UCSD-AML1 (cell line): ENCODE data around the gene IL1RN.
A peak's percentile ranks its signal among the peaks of the same experiment; 100 is the strongest.

Experiments
- DNase-seq: peaks from one replicate; lab custom pipeline; 2025; ENCODE audit not compliant: unreplicated experiment; lab: John Stamatoyannopoulos, UW

Gene IL1RN

GRCh38 chr2:113155331-113155730 lies 27.9 kb downstream of the IL1RN start:
- DNase-seq = no peak

- DNase-seq = no peak
Observed at GRCh38 chr2:113156278-113157117, 29.1 kb downstream of the IL1RN start.

GRCh38 chr2:113157118-113157896 lies 29.9 kb downstream of the IL1RN start:
- no peak for DNase-seq

- no peak for DNase-seq
Observed at GRCh38 chr2:113157897-113158753, 30.7 kb downstream of the IL1RN start.

- DNase-seq = no peak
Observed at GRCh38 chr2:113158884-113159553, 31.6 kb downstream of the IL1RN start.

- DNase-seq = no peak
Observed at GRCh38 chr2:113160248-113160647, 32.9 kb downstream of the IL1RN start.

- DNase-seq = no peak
Observed at GRCh38 chr2:113160962-113161361, 33.6 kb downstream of the IL1RN start.

GRCh38 chr2:113162173-113162572 lies 34.8 kb downstream of the IL1RN start:
- DNase-seq = no peak

- DNase-seq = no peak
Observed at GRCh38 chr2:113162869-113163268, 35.5 kb downstream of the IL1RN start.

GRCh38 chr2:113164215-113164929 lies 37.0 kb downstream of the IL1RN start:
- no peak for DNase-seq

GRCh38 chr2:113164930-113165585 lies 37.7 kb downstream of the IL1RN start:
- DNase-seq = no peak

GRCh38 chr2:113166187-113166645 lies 38.8 kb downstream of the IL1RN start:
- no peak for DNase-seq

GRCh38 chr2:113167115-113167932 lies 39.9 kb downstream of the IL1RN start:
- DNase-seq = peak; percentile 46

GRCh38 chr2:113167962-113168340 lies 40.6 kb downstream of the IL1RN start:
- DNase-seq = no peak

GRCh38 chr2:113169002-113169530 lies 41.7 kb downstream of the IL1RN start:
- no peak for DNase-seq

- no peak for DNase-seq
Observed at GRCh38 chr2:113169586-113169985, 42.2 kb downstream of the IL1RN start.

GRCh38 chr2:113171334-113172075 lies 44.1 kb downstream of the IL1RN start:
- no peak for DNase-seq
